Ishikawa (cell line): Measurements from ENCODE around the gene CHST11.

Source experiments
- CEBPB ChIP-seq: IDR thresholded peaks from 2 replicates; pipeline ENCODE4 v1.6.1; 2012
- CREB1 ChIP-seq: IDR thresholded peaks from 2 replicates; pipeline ENCODE4 v1.6.1; 2012; ENCODE audit warnings: low read depth
- EGR1 ChIP-seq: IDR thresholded peaks from 2 replicates; pipeline ENCODE4 v1.6.1; 2012
- EP300 ChIP-seq: IDR thresholded peaks from 2 replicates; pipeline ENCODE4 v1.6.1; 2012; ENCODE audit warnings: borderline replicate concordance
- FOXM1 ChIP-seq: IDR thresholded peaks from 2 replicates; pipeline ENCODE4 v1.6.1; 2012; ENCODE audit warnings: low read depth, borderline replicate concordance
- NFIC ChIP-seq: IDR thresholded peaks from 2 replicates; pipeline ENCODE4 v1.6.1; 2012
- RAD21 ChIP-seq: IDR thresholded peaks from 2 replicates; pipeline ENCODE4 v1.6.1; 2012; ENCODE audit warnings: low read depth
- REST ChIP-seq: IDR thresholded peaks from 2 replicates; pipeline ENCODE4 v1.6.1; 2012; ENCODE audit warnings: low read depth, mild to moderate bottlenecking
- TAF1 ChIP-seq: IDR thresholded peaks from 2 replicates; pipeline ENCODE4 v1.6.1; 2012; ENCODE audit warnings: low read depth, mild to moderate bottlenecking
- TCF12 ChIP-seq: IDR thresholded peaks from 2 replicates; pipeline ENCODE4 v1.6.1; 2012; ENCODE audit warnings: low read depth
- TEAD4 ChIP-seq: IDR thresholded peaks from 2 replicates; pipeline ENCODE4 v1.6.1; 2012
- USF1 ChIP-seq: IDR thresholded peaks from 2 replicates; pipeline ENCODE4 v1.6.1; 2012
- YY1 ChIP-seq: IDR thresholded peaks from 2 replicates; pipeline ENCODE4 v1.6.1; 2012; ENCODE audit warnings: low read depth
- ZBTB7A ChIP-seq: IDR thresholded peaks from 2 replicates; pipeline ENCODE4 v1.6.1; 2012; ENCODE audit warnings: low read depth
- TF ChIP-seq, protein P1 (sequence below): IDR thresholded peaks from 2 replicates; pipeline ENCODE4 v1.6.1; 2012

The CHST11 gene

DNA sequence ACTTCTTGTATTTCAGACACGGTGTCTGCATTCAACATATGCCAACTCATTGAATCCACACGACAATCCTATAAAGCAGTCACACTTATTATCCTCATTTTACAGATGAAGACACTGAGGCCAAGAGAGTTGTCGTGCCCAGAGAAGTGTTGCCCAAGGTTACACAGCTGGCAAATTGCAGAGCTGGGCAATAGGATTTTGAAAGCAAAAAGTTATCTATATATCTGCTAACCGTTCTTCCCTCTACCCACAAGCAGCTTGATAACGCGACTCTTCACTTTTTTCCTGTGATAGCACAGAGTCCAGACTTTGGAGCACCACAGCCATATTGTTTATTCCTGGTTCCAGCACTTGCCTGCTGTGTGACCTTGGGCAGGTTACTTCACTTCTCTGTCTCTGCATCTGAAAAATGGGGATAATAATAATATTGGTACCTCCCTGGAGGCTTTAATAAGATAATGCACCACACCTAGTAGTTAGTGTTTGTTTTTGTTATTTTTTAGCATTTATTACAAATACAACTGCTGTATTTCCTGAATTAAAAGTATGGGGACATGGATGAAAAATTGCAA is 82.2 kb downstream of the CHST11 start:
- TF ChIP-seq TCF12, result no peak

- TF ChIP-seq TAF1 (no peak), RAD21 (no peak)
- TF ChIP-seq, protein P1, sequence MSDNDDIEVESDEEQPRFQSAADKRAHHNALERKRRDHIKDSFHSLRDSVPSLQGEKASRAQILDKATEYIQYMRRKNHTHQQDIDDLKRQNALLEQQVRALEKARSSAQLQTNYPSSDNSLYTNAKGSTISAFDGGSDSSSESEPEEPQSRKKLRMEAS, result no peak
Observed at GRCh38 chr12:104544836-104545235, 88.1 kb downstream of the CHST11 start.

DNA sequence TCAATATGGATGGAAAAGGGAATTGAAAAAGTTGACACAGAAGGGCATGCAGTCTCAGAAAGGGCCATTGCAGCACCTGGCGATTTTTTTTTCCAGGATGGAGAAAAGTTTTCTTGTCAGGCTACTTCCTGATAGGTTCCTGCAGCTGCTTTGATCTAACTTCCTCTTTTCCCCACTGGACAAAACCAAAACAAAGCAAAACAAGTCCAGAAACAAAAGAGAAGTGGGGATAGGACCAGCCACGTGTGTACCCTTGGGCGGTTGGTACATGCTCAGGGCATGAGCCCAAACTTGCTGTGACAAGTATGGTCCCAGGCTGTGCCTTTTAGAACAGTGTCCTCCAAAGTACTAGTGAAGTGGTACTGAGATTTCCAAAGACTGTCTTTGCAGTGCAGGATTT is 89.8 kb downstream of the CHST11 start:
- no peak for TF ChIP-seq USF1
- TF ChIP-seq TEAD4, result no peak
- no peak for TF ChIP-seq CREB1
- no peak for TF ChIP-seq FOXM1
- TF ChIP-seq REST, result no peak
- TF ChIP-seq YY1, result no peak
- TF ChIP-seq EP300, result no peak
- TF ChIP-seq CEBPB, result no peak
- TF ChIP-seq, protein P1, result no peak
- no peak for TF ChIP-seq NFIC
- no peak for TF ChIP-seq TCF12
- no peak for TF ChIP-seq EGR1
- no peak for TF ChIP-seq TAF1
- no peak for TF ChIP-seq RAD21
- TF ChIP-seq ZBTB7A, result no peak

DNA sequence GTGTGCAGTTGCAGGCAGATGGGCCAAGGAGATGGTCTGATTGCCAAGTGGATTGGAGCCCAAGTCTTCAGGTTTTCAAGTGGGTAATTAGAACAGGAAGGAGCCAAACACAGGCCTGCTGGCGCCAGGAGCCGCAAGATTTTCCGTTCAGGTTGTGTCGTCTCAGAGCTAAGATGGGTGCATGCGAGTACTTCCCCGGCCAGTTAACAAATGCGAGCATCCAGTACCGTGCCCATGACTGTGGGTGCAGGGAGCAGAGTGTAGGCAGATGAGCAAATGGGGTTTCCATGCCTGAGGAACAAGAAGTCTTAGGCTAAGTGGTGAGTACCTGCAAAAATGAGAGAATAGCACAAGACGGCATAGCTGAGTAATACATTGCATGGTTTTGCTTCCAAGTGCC is 90.5 kb downstream of the CHST11 start:
- TF ChIP-seq REST, result no peak
- no peak for TF ChIP-seq NFIC
- no peak for TF ChIP-seq TAF1
- no peak for TF ChIP-seq EP300
- TF ChIP-seq USF1, result no peak
- no peak for TF ChIP-seq CEBPB
- no peak for TF ChIP-seq CREB1
- TF ChIP-seq FOXM1, result no peak
- TF ChIP-seq TCF12, result no peak
- TF ChIP-seq EGR1, result no peak
- TF ChIP-seq, protein P1, result no peak
- no peak for TF ChIP-seq ZBTB7A
- no peak for TF ChIP-seq RAD21

GRCh38 chr12:104549815-104550480 is 93.2 kb downstream of the CHST11 start:
- TF ChIP-seq YY1 (no peak), RAD21 (no peak), TCF12 (no peak), REST (no peak), CREB1 (no peak), TAF1 (no peak), CEBPB (no peak), FOXM1 (no peak), ZBTB7A (no peak)
